Stimulated activated CD4-positive, alpha-beta T cell treated with anti-CD3 and anti-CD28 coated beads, Interleukin-2, amount 100 ng/mL, for 4 hours (primary cell): ENCODE results near the gene BHMT.
"Not testable (repeated sequence)": the region's sequence is repeated elsewhere in the genome, so short reads cannot be mapped to it uniquely, and the experiment has no call there.

ENCODE experiments used
- DNase-seq: peaks from one replicate; pipeline ENCODE4 v3.0.0-alpha.2; 2020; ENCODE audit warnings: low read depth

Gene BHMT

GRCh38 chr5:79172269-79172668 lies 60.7 kb downstream of the BHMT start:
- DNase-seq, result no peak

- no peak for DNase-seq
These were observed 62.0 kb downstream of the BHMT start for GRCh38 chr5:79173626-79174025.

GRCh38 chr5:79180449-79180848 lies 68.8 kb downstream of the BHMT start:
- DNase-seq, result not testable (repeated sequence)

- DNase-seq, result no peak
These were observed 69.9 kb downstream of the BHMT start for GRCh38 chr5:79181419-79182022.
